ENCODE results near the gene RMI2.

RMI2 gene

GRCh38 chr16:11384184-11384955 lies 39.1 kb downstream of the RMI2 start:
- no peak for DNase-seq (ENCODE audit: low read depth)

- no peak for DNase-seq (ENCODE audit: low read depth)
Measured at GRCh38 chr16:11384956-11385586, 39.8 kb downstream of the RMI2 start.

- no peak for DNase-seq (ENCODE audit: low read depth)
Measured at GRCh38 chr16:11386054-11386680, 40.9 kb downstream of the RMI2 start.

- DNase-seq (ENCODE audit: low read depth): no peak
Measured at GRCh38 chr16:11386791-11387546, 41.7 kb downstream of the RMI2 start.

- DNase-seq (ENCODE audit: low read depth): no peak
Measured at GRCh38 chr16:11389083-11389482, 43.8 kb downstream of the RMI2 start.

GRCh38 chr16:11389631-11390565 lies 44.6 kb downstream of the RMI2 start:
- no peak for DNase-seq (ENCODE audit: low read depth)

GRCh38 chr16:11390573-11391495 lies 45.6 kb downstream of the RMI2 start:
- no peak for DNase-seq (ENCODE audit: low read depth)

- no peak for DNase-seq (ENCODE audit: low read depth)
Measured at GRCh38 chr16:11391576-11391975, 46.3 kb downstream of the RMI2 start.

GRCh38 chr16:11392041-11392581 lies 46.9 kb downstream of the RMI2 start:
- DNase-seq (ENCODE audit: low read depth): no peak

GRCh38 chr16:11393366-11393765 lies 48.1 kb downstream of the RMI2 start:
- no peak for DNase-seq (ENCODE audit: low read depth)

GRCh38 chr16:11393861-11394592 lies 48.8 kb downstream of the RMI2 start:
- no peak for DNase-seq (ENCODE audit: low read depth)

GRCh38 chr16:11394593-11394960 lies 49.3 kb downstream of the RMI2 start:
- DNase-seq (ENCODE audit: low read depth): no peak

- no peak for DNase-seq (ENCODE audit: low read depth)
Measured at GRCh38 chr16:11395008-11395948, 50.0 kb downstream of the RMI2 start.

GRCh38 chr16:11395949-11396240 lies 50.6 kb downstream of the RMI2 start:
- no peak for DNase-seq (ENCODE audit: low read depth)

GRCh38 chr16:11396241-11397048 lies 51.2 kb downstream of the RMI2 start:
- no peak for DNase-seq (ENCODE audit: low read depth)

- no peak for DNase-seq (ENCODE audit: low read depth)
Measured at GRCh38 chr16:11398136-11398535, 52.9 kb downstream of the RMI2 start.

GRCh38 chr16:11398851-11399250 lies 53.6 kb downstream of the RMI2 start:
- DNase-seq (ENCODE audit: low read depth): no peak

All from non-pigmented ciliary epithelial cell (primary cell).